ENCODE results near the gene FGFR2.
A peak's percentile ranks its signal among the peaks of the same experiment; 100 is the strongest.

FGFR2 gene

DNA sequence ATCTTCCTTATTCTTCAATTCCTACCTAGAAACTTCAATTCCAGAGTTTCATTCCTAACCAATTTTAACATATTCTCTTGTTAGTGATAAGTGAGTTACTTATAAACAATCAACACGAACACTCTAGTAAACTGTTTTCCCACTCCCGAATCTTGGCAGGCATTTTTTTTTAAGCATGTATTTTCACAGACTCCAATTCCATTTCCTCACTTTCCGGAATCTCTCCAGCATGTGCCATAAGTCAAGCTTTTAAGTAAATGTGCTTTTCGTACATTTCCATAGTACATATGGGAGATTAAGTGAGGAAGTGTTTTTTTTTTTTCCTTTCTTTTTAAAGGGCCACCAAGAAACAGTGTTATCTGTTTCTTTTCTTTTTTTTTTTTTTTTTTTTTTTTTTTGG is 89.1 kb downstream of the FGFR2 start:
- H3K4me3 ChIP-seq (ENCODE audit: low read depth, low read length), result no peak overlapping the region
- DNase-seq (ENCODE audit: low read depth, low spot score), result no peak
- TF ChIP-seq, protein P1, sequence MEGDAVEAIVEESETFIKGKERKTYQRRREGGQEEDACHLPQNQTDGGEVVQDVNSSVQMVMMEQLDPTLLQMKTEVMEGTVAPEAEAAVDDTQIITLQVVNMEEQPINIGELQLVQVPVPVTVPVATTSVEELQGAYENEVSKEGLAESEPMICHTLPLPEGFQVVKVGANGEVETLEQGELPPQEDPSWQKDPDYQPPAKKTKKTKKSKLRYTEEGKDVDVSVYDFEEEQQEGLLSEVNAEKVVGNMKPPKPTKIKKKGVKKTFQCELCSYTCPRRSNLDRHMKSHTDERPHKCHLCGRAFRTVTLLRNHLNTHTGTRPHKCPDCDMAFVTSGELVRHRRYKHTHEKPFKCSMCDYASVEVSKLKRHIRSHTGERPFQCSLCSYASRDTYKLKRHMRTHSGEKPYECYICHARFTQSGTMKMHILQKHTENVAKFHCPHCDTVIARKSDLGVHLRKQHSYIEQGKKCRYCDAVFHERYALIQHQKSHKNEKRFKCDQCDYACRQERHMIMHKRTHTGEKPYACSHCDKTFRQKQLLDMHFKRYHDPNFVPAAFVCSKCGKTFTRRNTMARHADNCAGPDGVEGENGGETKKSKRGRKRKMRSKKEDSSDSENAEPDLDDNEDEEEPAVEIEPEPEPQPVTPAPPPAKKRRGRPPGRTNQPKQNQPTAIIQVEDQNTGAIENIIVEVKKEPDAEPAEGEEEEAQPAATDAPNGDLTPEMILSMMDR (IDR thresholded peaks at IDR 0.05; ENCODE audit: low read depth, low read length), result no peak
- in situ Hi-C loops (cut with HindIII; ENCODE audit: low sequenced_read_pairs), result no loop called here

DNA sequence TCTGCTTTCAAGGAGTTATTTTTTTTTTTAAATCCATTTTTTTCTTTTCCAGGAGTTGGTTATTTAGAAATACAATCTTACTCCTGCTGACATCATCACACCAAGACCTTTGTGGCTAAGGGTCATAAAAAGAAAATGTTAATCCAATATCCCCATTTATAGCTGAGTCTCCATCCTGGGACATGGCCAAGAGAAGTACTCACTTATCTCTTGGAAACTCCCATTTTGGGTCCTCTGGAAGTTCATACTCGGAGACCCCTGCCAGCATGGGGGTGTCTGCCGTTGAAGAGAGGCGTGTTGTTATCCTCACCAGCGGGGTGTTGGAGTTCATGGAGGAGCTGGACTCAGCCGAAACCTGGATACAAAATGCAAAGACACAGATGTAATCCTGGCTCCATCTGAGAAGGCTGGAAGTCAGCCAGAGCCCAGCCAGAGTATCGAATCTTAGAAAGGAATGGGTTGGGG is 94.6 kb downstream of the FGFR2 start:
- in situ Hi-C loops (cut with HindIII; ENCODE audit: low sequenced_read_pairs), result no loop called here
- peak; percentile 45 for DNase-seq (ENCODE audit: low read depth, low spot score)
- TF ChIP-seq, protein P1 (IDR thresholded peaks at IDR 0.05; ENCODE audit: low read depth, low read length), result no peak

DNA sequence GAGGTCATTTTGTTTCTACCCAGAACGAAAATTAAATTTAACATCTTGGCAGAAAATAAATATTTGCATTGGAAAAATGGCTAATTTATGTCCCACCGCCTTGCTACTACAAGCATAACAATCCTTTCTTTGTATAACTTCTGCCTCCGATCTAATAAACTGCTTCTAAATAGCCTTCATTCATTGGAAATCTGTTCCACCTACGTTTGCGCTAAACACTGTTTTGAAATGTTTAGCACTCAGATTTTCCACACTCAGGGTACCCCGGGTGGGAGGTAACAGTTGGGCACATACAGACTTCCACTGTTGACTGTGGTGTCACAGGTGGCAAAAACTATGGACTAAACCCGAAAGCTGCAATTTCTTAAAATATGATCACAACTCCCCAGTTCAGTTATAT is 96.4 kb downstream of the FGFR2 start:
- DNase-seq (ENCODE audit: low read depth, low spot score), result no peak
- H3K4me3 ChIP-seq (ENCODE audit: low read depth, low read length), result no peak overlapping the region
- in situ Hi-C loops (cut with HindIII; ENCODE audit: low sequenced_read_pairs), result no loop called here
- TF ChIP-seq, protein P1 (IDR thresholded peaks at IDR 0.05; ENCODE audit: low read depth, low read length), result no peak

More for the DNA sequence above, 94.6 kb downstream of the FGFR2 start:
- H3K4me3 ChIP-seq (ENCODE audit: low read depth, low read length), result no peak overlapping the region

DNA sequence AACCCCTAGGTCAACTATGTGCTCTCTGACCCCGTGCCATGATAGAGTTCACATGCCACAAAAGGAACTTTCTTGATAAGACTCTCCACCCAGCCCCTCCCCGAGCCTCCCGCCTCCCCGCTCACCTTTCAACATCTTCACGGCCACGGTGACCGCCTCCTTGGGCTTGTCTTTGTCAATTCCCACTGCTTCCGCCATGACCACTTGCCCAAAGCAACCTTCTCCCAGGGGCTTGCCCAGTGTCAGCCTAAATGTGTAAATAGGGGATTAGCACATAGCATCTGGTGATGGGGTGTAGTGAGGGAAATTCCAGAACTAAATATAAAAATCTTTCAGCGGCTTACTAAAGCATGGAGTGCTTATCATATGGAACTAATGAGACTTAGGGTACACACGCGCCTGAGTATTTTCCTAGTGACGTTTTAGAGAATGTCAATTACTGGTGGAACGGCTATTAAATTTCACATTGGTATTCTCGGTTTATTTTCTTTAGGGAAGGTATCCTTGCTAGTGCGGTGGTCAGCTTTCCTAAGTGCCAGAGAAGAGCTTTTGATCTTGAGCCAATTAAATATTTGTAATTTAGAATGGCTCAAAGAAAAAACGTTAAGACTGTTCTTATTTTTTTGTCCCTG is 97.4 kb downstream of the FGFR2 start:
- no peak for DNase-seq (ENCODE audit: low read depth, low spot score)
- in situ Hi-C loops (cut with HindIII; ENCODE audit: low sequenced_read_pairs), result no loop called here
- TF ChIP-seq, protein P1 (IDR thresholded peaks at IDR 0.05; ENCODE audit: low read depth, low read length), result no peak
- H3K4me3 ChIP-seq (ENCODE audit: low read depth, low read length), result no peak overlapping the region

DNA sequence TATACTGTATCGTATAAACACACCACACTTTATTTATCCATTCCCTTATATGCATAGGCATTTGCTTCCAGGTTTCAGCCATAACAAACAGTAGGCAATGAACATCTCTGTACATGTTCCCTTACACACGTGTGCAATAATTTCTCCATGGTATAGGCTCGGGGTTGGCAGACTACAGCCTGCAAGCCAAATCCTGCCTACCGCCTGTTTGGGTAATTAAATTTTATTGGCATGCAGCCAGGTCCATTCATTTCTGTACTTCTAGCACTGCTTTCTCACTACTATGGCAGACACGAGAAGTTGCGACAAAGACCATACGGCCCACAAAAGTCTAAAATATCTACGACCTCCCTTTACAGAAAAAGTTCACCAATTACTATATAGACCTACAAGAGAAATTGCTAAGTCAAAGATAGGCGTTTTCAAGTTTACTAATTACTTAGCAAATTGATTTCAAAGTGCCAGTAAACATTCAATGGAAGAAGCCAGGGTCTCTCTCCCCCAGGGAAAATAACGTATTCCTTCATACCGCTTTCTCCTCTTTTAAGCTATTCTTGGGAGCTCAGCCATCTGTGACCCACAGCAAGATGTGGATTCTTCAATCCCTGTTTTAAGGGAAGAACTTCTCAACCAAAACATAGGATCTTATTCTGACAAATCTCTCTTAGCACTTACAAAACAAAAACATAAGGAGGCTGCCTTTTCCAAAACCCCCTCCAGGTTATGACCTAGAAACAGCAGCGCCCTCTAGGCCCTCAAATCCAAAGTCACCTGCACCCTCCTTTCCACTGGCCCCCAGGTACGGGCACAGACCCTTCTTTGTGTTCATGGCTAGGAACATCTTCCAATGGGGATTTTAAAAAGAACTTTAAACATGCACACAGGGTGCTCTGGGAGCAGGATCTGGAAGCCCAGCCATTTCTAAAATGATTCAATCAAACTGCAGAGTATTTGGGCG is 100.5 kb downstream of the FGFR2 start:
- no peak for DNase-seq (ENCODE audit: low read depth, low spot score)
- in situ Hi-C loops (cut with HindIII; ENCODE audit: low sequenced_read_pairs), result no loop called here
- H3K4me3 ChIP-seq (ENCODE audit: low read depth, low read length), result no peak overlapping the region
- TF ChIP-seq, protein P1 (IDR thresholded peaks at IDR 0.05; ENCODE audit: low read depth, low read length), result no peak

DNA sequence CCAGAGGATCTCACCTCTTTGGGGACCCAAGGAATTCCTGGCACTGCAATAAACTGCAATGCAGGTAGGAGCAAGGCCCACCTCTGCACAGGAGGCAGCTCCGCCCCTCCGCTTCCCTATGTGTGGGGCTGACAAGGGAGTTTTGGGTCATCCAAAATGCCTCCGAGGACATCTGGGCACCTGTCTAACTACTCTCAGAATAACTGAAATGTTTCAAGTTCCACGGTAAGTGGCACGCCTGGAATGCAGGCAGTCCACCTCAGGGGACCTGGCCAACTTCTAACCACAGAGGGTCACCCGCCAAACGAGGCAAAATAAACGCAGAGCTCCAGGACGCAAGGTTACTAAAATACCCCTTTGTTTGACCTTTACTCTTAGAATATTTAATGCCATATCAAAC is 102.5 kb downstream of the FGFR2 start:
- in situ Hi-C loops (cut with HindIII; ENCODE audit: low sequenced_read_pairs), result no loop called here

More for the DNA sequence above, 102.5 kb downstream of the FGFR2 start:
- no peak for DNase-seq (ENCODE audit: low read depth, low spot score)
- H3K4me3 ChIP-seq (ENCODE audit: low read depth, low read length), result no peak overlapping the region
- TF ChIP-seq, protein P1 (IDR thresholded peaks at IDR 0.05; ENCODE audit: low read depth, low read length), result no peak
